Activated CD4-positive, alpha-beta memory T cell treated with anti-CD3 and anti-CD28 coated beads for 36 hours (primary cell): ENCODE data around the gene ERP27. TPM values are rescaled to one million over a fixed set of nuclear protein-coding genes. Genes with fewer than 3 reads are reported as not detected.

Experiments used
- total RNA-seq, 2 experiments: library from RNA; stranded (reverse); gene quantifications; one replicate each; pipeline ENCODE4 v1.2.3, GENCODE V29; 2021

ERP27 gene
- total RNA-seq, 2 experiments from 2014 or later, result 1.5 to 2.5 TPM

Other genes with a start within 250 kb of the ERP27 start
- not detected for gene GUCY2C, start 241.9 kb downstream of the ERP27 start, total RNA-seq
- gene WBP11, start 135.1 kb downstream of the ERP27 start, total RNA-seq, result 100 to 1,000 TPM; 131 to 134 TPM
- gene C12orf60, start 134.9 kb downstream of the ERP27 start, total RNA-seq, result 1 to 10 TPM; 3.3 to 3.4 TPM
- not detected for gene SMCO3, start 124.4 kb downstream of the ERP27 start, total RNA-seq
- gene ART4, start 95.0 kb downstream of the ERP27 start, total RNA-seq, result not detected
- not detected for gene MGP, start 52.7 kb downstream of the ERP27 start, total RNA-seq
- 100 to 1,000 TPM; 640 to 644 TPM for gene ARHGDIB, start 23.1 kb upstream of the ERP27 start, total RNA-seq
- gene PDE6H, start 34.5 kb upstream of the ERP27 start, total RNA-seq, result not detected